SKM-1 (cell line): ENCODE measurements around the gene LRRK1.
A peak's percentile ranks its signal among the peaks of the same experiment; 100 is the strongest.

Source experiments
- DNase-seq: peaks from one replicate; lab custom pipeline; 2025; ENCODE audit not compliant: unreplicated experiment; lab: John Stamatoyannopoulos, UW

Gene LRRK1

DNA sequence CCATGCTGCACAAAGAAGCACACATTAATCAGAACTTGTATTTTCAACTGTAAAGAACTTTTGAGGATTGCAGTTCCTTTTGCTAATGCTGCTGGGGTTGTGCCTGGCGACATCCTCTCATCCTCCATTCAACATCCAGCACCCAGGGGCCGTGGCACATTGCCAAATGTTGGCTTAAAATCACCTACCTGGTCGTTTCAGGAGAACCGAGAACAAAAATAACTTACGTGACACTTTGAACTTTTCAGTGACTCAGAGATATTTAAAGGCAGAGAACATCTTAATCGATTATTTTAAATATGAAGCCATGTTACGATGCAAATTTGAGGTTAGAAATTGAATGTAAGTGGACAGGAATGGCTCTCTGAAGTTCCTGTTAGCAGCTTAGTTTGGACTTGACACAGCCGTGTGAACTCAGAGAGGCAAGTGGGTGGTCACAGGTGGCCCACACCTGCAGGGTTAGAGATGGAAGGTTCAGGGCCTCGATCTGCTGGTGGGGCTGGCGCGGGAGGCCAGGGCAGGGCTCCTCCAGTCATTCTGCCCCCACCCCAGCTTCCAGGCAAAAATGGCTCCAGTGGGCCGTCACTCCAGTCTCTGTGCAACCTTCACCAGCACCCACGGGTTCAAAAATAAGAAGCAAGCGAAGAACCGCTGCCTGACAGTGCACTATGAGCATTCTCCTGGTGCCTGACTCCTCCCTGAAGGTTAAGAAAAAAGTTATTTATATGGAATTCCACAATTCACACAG, 12.2 kb downstream of the LRRK1 start:
- DNase-seq: no peak

DNA sequence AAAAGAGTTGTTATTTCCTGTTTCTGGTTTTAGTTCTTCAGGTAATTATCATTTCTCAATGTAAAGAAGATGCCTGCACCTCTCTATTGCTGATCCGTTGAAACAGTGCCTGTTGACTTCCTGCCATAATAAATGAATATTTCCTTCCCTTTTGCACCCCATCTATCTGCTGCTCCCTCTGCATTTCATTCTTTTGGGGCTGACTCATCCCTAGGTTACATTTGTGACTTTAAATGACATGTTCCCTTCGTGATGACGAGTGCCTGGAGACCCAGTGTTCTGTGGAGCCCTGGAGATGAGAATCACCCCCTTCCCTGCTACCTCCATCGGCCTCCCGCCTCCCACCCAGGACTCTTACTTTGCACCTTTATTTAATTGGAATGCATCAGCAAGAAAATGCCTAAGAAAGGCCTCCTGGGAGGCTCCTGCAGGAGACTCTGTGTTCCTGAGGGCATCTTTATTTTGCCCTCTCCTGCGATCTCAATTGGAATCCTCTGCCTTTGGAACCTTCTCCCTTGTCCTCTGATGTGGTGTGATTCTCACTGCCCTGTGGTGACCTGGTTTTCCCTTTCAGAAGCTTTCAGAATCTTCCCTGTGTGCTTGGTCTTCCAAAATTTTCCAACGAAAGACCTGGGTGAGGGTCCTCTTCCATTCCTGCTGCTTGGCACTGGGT, 13.7 kb downstream of the LRRK1 start:
- DNase-seq: no peak

DNA sequence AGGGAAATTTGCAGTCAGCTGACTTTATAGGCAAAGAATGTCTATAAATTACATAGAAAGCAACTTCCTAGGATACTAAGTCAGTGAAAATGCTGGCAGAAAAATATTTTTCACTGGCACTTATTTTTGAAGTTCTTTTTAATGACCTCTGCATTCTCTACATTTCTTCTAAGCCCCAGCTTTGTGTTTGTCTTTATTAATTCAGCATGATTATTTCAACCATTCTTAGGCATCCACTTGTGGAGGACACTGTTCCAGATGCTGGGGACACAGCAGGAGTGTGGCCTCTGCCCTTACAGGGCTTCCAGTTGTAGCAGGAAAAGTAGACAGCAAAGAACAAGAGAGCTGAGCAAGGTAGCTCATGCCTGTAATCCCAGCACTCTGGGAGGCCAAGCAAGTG, 15.0 kb downstream of the LRRK1 start:
- no peak for DNase-seq

DNA sequence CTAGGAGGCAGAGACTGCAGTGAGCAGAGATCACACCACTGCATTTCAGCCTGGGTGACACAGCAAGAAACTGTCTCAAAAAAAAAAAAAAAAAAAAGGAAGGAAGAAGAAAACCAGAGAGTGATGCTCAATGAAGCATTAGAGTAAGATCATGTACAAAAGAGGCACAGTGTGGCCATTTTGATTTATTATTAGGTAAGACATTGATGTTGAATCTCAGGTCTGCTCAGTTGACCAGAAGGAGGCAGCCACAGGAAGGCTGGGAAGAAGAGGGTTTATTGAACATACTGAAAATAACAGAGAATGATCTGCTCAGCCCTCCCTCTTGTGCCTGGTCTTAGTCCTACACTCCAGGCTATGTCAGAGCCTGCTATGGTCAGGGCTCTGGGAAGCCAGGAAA, 15.6 kb downstream of the LRRK1 start:
- no peak for DNase-seq

DNA sequence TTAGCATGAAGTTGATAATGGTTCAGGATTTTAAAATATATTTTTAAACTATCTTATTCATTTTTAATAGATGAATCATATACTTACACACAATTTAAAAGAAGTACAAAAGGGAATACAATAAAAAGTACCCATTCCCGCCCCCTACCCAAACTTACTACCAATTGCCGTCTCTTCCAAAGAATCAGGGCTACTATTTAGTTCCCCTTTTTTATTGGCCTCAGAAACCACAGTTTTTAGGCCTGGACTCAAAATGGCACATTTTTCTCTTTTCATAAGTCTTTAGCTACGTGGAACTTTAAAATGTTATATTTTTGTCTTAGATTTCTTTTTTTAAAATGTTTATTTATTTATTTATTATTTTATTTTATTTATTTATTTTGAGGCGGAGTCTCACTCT, 18.0 kb downstream of the LRRK1 start:
- no peak for DNase-seq

DNA sequence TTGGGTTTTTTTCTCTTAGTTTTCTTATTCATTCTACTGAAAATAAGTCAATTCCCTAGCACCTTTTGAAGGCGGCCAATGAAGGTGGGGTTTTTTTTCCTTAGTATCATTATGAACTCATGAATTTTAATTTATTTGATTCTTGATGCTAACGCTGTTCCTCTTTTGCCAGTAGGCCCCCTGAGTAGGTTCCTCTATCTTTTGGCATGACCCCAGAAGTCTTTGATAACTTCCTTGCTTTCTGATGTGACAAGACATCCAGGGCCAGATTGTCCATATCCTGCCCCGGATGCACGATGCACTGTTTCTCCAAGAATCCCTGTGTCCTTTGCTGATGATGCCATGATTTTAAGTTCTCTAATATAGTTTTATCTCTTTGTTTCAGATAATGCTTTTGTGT, 20.6 kb downstream of the LRRK1 start:
- DNase-seq: no peak

DNA sequence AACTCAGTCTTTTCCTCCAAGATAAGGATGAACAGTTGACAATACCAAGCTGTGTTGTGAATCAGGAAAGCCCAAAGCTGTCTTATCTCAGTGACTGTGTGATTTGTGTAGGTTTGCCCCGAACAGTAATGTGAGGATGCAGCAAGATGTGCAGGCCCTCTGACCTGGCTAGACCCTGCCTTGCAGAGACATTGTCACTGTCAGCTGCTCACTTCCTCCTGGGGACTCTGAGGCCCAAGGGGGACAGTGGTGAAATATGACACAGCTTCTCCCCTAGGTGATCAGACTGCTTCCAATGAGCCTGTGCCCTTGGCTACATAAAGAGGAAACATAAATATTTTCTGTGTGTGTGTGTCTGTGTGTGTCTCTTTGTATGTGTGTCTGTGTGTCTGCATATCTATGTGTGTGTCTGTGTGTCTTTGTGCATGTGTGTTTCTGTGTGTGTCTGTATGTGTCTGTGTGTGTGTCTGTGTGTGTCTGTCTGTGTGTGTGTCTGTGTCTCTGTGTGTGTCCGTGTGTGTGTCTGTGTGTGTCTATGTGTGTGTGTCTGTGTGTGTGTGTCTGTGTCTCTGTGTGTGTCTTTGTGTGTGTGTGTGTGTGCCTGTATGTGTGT, 21.7 kb downstream of the LRRK1 start:
- peak; percentile 84 for DNase-seq

DNA sequence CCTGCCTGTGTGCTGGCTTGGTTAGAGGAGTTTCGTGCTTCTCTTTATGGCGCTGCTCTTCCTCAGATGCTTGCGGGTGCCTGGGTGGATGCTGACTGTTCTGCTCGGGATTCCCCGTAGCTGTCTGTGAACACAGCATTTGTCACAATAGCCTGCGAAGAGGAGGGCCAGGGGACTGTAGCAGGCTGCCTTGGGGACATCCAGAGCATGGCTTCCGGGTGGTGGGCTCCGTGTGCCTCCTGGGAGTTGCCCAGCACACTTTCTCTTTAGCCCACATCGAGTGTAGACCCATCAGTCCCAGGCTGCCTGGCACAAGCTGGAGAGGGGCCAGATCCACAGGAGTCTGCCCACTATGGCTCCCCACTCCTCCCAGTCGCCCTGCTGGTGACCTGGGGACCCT, 22.4 kb downstream of the LRRK1 start:
- DNase-seq: no peak

DNA sequence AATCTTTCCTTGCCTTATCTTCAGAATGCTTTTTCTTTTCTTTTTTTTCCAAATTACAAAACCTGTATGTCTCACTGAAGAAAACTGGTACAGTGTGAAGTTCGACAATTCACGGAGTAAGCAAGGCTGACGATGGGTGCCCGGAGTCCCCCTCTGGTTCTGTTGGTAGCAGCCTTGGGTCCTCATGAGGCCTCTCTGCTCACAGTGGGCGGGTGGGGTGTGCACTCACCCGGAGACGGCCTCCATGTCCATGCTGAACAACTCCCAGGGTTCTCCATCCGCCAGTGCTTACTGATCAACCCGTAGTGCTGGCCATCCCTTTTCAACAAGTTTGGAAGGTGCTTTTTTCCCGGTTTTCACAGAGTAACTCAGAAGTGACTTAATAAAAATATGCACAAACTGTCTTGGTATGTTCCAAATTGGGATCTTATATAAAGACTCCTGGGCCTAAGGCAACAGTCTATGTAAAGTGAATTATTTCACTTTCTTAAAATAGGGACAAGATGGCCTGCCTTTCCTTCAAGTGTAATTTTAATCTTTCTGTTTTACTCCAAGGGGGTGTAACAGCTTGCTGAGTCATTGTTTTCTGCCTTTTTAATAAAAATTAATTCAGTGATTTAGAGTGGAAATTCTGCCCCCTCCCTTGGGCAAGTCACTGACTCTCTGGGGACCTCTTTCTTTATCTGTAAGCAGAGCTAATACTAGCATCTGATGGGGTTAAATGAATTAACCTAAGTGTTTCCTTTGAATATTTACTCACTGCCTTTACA, 23.7 kb downstream of the LRRK1 start:
- DNase-seq: no peak

DNA sequence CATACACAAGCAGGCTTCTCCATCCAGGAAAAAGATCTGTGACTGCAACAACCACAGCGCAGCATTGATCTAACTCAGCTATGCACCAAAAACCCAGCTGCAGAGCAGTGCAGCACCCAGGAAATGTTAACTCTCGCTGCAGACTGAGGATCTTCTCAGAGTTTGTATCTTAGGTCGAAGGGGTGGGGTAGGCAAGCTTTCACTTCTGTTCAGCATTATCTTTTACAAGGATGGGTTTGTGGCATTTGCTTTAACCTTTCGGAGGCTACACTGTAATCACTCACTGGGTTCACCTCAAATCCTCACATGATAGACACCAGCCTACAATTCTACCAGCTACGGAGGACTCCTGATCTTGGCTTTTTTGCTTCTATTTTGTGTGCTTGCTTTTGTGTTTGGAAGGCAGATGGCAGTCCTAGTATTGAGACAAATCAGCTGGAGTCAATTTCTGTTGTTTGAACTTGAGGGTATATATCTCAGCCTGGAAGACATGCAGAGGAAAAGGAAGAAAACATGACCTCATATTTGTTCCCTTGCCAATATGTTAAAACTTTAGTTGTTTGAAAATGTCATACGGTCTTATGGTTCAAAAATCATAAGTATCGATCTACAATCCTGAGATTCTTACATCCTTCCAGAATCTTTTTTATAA, 25.2 kb downstream of the LRRK1 start:
- no peak for DNase-seq

DNA sequence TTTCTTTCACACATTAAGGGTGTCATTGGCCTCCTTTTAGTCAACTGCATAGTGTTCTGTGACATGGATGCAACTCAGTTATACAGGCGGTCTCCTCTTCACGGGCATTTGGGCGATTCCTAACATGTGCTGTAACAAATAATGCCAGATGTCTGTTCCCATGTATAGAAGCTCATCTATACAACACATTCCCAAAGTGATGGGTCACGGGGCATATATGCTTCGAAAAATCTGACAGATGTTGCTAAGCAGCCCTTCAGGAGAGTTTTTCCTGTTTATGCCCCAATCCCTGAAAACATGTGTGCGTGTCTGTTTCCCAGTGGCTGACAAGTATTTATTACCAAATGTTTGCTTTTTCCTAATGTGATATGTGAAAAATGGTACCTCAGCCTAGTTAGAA, 25.8 kb downstream of the LRRK1 start:
- no peak for DNase-seq

DNA sequence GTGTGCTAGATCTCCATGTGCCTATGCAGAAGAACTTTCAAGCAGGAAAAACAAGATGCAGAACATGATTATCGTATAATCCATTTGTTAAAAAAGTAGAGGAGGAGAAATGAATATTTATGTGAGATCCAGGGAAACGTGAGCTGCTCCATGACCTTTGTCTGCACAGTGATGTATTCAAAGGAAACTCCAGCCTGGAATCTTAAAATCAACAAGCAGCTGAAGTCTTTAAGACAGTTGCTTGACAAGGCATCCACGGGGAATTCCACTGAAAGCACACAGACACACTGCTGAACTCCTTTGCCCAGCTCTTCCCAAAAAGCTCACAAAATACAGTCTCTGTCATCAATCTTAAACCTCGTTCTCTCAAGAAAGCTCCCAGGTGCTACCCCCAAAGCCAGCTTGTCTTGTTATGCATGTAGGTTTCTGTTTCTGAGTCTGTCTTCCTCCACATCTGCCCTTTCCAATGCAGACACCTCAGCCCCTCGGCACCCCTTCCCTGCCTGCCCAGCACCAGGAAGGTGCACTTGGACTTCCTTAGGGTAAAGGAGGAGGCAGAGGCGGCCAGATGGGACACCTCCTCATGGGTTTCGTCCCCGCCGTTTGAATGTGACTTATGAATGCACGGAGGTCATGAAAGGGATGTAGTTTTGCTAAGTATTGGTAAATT, 28.7 kb downstream of the LRRK1 start:
- DNase-seq: no peak

DNA sequence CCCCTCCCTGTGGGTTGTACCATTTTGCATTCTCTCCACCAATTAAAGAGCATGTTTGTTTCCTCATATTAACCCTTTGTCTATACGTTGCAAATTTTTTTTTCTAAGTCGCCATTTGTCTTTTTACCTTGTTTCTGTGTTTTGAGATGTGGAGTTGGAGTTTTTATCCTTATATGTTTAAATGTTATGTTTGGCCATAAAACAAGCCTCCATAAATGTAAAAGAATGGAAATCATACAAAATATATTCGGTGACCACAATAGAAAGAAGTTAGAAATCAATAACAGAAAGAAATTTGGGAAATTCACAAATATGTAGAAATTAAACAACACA, 29.2 kb downstream of the LRRK1 start:
- DNase-seq: no peak

DNA sequence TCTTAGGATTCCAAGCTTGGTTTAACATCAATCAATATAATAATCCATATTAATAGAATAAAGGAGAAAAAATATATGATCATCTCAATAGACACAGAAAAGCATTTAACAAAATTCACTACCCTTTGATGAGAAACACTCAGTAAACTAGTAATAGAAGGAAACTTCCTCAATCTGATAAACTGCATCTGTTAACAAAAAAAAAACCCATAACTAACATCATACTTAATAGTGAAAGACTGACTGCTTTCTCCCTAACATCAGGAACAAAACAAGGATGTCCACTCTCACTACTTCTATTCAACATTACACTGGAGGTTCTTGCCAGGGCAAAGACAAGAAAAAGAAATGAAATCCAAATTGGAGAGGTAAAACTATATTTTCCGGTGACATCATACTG, 30.5 kb downstream of the LRRK1 start:
- no peak for DNase-seq

DNA sequence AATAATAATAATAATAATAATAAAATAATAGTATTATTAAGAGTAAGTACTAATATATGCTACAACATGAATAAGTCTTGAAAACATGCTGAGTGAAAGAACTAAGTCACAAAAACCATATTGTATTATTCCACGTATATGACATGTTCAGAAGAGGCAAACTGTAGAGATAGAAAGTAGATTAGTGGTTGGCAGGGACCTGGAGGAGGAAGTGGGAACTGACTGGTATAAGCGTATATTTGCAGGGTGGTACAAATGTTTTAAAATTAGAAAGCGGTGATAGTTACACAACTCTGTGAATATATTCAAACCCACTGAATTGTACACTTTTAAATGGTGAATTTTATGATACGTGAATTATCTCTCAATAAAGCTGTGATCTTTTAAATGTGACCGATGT, 32.8 kb downstream of the LRRK1 start:
- no peak for DNase-seq

DNA sequence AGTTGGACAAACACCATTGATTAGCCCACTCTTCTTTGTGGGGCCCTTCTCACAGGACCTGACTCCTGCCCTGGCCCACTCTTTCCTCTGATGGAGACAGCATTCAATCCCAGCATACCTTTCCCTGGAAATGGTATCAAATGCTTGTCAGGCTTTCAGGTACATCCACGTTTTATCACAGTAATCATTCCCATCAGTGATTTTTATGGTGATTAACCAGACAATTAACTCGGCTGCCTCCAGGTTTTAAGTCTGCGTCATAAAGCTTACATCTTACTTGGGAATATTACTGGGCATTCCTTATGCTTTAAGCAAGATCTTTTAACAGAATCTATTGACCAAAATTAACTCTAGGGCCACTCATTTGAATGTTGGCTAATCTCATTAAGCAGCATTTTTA, 33.4 kb downstream of the LRRK1 start:
- no peak for DNase-seq

DNA sequence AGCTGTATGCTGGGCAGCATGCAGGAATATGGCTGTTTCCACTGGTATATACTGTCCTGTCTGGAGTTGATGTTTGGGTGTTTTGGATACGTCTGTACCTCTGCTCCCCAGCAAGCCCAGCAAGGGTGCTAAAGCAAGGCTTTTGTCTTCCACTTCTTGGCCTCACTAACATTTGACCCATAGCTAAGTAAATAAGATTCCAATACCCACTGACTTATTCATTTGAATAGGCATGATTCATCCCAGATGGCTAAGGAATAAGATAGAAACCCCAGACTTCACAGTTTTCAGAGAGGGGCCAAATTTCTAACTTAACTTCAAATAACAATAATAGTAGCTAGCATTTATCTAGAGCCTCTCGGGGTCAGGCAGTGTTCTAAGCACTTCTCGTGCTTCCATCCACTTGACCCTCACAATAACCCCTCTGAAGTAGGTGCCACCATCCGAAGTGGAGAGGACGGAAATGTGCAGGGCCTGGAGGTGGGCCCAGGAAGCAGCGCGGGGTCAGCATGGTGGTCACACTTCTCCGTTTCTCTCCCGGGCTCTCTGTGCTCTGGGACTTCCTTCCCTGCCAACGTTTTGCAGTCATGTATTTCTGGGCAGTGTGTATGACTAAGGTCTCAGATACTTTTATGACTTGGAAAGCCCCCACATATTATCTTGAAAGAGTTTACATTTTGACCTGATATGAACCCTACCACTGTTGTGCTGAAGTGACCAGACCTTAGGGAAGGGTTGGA, 39.3 kb downstream of the LRRK1 start:
- no peak for DNase-seq

DNA sequence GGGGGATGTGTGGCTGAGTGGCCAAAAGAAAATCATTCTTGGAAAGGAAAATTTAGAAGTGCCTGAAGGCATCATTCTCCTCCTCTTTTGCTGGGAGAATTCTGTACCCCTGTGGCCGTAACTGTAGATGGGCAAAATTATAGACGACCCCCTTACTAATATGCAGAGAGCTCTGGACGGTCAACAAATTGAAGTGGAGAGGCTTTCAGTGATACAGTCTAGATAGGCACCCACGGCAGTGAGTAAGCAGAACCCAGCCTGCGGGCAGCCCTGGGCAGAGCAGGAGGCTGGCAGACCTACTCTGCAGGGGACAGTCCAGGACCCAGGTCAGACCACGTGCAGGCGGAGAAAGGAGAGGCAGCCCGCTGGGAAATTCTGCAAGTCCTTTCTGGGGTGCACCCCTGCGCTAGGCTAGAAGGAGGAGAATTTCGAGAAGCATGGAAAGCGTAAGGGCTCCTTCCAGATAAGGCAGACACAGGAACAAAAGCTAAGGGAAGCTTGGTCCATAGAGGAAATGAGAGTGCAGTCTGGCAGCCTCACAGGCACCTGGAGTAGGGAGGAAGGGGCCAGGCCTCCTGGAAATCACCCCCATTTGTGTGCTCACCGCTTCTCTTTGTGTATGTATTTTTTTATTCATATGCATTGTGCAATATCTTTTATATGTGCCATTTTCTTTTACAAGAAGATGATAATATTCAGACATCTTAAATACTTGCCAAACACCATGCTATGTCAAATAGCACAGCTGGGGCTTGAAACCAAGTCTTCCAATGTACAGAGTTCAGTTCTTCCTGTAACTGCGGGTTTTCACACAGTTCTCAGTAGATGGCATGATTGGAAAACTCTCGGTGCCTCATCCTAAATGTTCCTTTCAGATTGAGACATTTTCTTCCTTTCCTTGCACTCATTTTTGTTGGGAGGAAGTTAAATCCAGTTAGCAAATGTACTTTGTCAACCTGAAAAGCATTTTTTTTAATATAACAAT, 40.2 kb downstream of the LRRK1 start:
- DNase-seq: no peak

DNA sequence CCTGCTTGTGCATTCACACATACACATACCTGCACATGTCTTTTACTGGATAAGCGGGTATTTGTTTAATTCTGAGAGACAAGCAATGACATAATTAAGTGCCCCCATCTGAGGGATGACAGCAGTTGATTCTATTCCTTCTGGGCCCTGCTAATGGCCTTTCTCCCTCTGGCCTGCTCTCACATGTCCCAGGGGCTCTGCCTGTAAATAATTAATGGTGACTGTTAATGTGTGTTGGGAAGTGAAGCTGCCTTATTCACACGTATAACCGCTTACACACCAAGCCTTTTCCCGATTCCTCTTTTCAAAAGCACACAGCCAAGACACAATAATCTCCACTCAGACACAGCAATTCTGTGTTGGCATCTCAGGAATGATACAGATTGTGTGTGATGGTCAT, 47.8 kb downstream of the LRRK1 start:
- no peak for DNase-seq
